Hepatic stellate cell (primary cell): ENCODE measurements around the gene ADAMTS8.

ENCODE experiments used
- DNase-seq: peaks from one replicate; pipeline ENCODE4 v3.0.0; 2011; ENCODE audit warnings: low spot score

ADAMTS8 gene

GRCh38 chr11:130420478-130421198, 7.8 kb downstream of the ADAMTS8 start:
- DNase-seq = no peak

DNA sequence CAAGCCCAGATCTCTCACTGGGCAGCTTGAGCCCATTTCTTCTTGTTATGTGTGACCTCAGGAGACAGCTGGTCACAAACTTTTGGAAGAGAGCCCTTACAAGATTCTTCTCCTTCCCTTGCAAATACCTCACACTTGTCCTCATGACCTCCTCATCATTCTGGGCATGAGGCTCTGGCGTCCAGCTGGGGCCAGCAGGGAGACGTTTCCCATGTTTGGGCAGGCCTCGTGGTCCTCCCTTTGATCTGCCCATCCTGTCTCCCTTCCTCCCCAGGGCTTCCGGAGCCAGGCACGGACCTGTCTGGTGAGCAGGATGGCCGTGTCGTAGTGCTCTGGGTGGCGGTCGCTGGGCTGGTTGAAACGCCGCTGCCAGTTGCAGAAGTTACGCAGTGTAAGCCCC, 9.7 kb downstream of the ADAMTS8 start:
- DNase-seq = peak; percentile 41

- no peak for DNase-seq
Measured at GRCh38 chr11:130418210-130418609, 10.2 kb downstream of the ADAMTS8 start.

DNA sequence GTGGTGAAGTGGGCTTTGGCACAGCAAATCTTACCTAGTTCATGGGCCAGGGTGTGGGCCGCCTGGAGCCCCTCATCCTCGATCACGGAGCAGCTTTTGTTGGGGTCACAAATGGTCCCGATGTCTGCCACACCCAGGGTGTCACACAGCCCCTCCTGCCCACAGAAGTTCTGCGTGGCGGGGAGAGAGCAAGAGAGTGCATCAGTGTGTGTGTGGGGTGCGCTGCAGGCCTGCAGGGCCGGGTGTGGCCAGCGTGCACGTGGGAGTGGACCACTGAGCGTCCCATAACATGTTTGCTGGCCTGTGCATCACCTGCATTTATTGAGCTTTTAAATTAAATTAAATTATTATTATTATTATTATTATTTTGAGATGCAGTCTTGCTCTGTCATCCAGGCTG, 11.5 kb downstream of the ADAMTS8 start:
- DNase-seq = no peak

DNA sequence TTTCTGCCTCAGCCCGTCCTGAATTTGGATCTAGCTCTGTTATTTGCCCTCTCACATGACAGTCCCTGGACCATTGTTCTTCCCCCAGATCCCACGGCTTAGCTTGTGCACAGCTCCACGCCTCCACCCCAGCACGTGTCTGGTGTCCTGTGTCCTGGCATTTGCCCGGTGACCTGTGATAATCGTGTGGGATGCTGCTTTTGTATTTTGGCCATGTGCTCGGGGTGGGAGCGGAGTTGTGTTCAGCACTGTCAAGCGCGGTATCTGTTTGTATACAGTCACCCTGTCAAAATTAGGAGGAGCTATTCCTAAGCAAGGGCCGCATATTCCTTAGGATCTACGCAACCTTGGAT, 11.9 kb downstream of the ADAMTS8 start:
- no peak for DNase-seq

GRCh38 chr11:130415731-130416529, 12.5 kb downstream of the ADAMTS8 start:
- DNase-seq = no peak

- no peak for DNase-seq
Measured at GRCh38 chr11:130414107-130415080, 14.0 kb downstream of the ADAMTS8 start.

- peak; percentile 95 for DNase-seq
Measured at GRCh38 chr11:130413405-130414106, 14.9 kb downstream of the ADAMTS8 start.

DNA sequence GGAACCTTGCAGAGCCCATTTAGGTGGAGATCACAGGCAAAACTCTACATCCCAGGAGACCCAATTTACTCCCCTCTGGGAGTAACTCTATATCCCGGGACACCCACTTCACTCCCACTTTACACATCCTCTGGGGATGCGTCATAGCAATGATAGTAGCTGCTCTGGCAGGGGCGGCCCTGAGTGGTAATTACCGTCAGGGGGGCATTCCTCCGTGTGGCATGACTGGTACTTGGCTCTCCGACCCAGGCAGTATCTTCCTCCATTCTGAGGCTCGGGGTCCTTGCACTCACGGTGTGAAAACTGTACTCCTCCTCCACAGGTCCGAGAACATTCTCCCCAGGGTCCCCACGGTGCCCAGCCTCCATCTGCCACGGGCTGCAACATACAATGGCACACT, 17.2 kb downstream of the ADAMTS8 start:
- DNase-seq = no peak

DNA sequence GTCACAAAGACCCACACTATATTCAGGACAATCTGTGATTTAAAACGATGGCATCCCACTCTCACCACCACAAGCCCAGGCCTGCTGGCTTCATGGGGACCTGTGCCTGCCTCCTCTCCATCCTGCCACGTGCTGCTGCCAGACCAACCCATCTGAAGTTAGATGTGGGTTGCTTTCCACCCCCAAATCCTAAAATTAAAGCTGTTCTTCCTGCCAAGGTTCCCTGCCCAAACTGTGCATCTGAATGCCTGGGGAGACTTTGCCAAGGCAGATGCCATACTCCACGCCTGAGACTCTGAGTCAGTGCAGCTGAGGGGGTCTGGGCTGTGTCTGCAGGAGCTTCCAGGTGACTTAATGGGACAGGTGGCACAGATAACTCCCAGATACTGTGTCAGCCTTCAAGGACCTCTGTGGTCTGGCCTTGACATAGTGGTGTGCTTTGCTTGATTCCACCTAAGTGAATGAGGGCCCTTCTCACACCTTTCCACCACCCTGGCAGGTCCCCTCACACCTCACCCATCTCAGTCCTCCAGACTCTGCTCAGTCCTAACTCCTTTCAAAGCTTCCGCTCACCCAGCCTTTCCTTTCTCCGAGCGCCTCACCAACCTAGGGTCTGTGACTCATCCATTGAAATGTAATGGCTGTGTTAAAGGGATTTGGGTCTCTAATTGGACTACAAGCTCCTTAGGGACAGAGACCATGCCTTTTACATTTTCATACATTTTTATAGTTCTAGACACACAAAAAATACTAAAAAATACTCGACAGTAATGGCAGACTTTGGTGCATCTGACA, 18.6 kb downstream of the ADAMTS8 start:
- DNase-seq = no peak

GRCh38 chr11:130408901-130409300, 19.5 kb downstream of the ADAMTS8 start:
- DNase-seq = no peak

GRCh38 chr11:130408401-130408890, 20.0 kb downstream of the ADAMTS8 start:
- DNase-seq = no peak

- DNase-seq = peak; percentile 87
Measured at GRCh38 chr11:130407978-130408377, 20.4 kb downstream of the ADAMTS8 start.

DNA sequence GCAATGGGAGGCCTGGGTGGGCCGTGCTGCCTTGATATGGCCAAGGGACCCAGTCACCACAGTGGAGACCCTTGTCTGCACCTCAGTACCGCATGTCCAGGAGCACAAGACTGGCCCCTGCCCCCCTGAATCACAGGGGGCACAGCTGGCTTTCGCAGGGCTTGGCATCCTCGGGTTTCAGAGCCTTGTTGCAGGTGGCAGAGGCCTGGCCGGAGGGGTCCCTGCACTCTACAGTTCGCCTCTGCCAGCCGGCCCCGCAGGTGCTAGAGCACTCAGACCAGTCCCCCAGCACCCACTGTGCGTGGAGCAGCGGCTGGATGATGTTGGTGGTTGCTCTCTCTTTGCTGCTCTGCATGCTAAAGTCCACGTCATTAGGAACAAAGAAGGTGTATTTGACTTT, 23.0 kb downstream of the ADAMTS8 start:
- DNase-seq = no peak

- DNase-seq = no peak
Measured at GRCh38 chr11:130404727-130405126, 23.7 kb downstream of the ADAMTS8 start.

- DNase-seq = no peak
Measured at GRCh38 chr11:130403967-130404366, 24.4 kb downstream of the ADAMTS8 start.

- DNase-seq = peak; percentile 80
Measured at GRCh38 chr11:130403271-130403804, 25.1 kb downstream of the ADAMTS8 start.

- DNase-seq = no peak
Measured at GRCh38 chr11:130402570-130402969, 25.8 kb downstream of the ADAMTS8 start.

- peak; percentile 58 for DNase-seq
Measured at GRCh38 chr11:130400781-130401483, 27.5 kb downstream of the ADAMTS8 start.

GRCh38 chr11:130399196-130399595, 29.2 kb downstream of the ADAMTS8 start:
- DNase-seq = no peak
